GM20000 (cell line): Measurements from ENCODE around the gene C2orf15.

Source experiments
- DNase-seq: peaks from one replicate; pipeline ENCODE4 v3.0.0; 2012; ENCODE audit warnings: low spot score
- TF ChIP-seq, protein P1 (sequence below): IDR thresholded peaks from 2 replicates; pipeline ENCODE4 v1.5.1; 2012; ENCODE audit warnings: mild to moderate bottlenecking, control low read depth; ENCODE audit errors: extremely low read depth, missing control alignments

Gene C2orf15

GRCh38 chr2:99169534-99169933 lies 28.0 kb downstream of the C2orf15 start:
- TF ChIP-seq, protein P1, sequence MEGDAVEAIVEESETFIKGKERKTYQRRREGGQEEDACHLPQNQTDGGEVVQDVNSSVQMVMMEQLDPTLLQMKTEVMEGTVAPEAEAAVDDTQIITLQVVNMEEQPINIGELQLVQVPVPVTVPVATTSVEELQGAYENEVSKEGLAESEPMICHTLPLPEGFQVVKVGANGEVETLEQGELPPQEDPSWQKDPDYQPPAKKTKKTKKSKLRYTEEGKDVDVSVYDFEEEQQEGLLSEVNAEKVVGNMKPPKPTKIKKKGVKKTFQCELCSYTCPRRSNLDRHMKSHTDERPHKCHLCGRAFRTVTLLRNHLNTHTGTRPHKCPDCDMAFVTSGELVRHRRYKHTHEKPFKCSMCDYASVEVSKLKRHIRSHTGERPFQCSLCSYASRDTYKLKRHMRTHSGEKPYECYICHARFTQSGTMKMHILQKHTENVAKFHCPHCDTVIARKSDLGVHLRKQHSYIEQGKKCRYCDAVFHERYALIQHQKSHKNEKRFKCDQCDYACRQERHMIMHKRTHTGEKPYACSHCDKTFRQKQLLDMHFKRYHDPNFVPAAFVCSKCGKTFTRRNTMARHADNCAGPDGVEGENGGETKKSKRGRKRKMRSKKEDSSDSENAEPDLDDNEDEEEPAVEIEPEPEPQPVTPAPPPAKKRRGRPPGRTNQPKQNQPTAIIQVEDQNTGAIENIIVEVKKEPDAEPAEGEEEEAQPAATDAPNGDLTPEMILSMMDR, result no peak
- DNase-seq, result no peak

DNA sequence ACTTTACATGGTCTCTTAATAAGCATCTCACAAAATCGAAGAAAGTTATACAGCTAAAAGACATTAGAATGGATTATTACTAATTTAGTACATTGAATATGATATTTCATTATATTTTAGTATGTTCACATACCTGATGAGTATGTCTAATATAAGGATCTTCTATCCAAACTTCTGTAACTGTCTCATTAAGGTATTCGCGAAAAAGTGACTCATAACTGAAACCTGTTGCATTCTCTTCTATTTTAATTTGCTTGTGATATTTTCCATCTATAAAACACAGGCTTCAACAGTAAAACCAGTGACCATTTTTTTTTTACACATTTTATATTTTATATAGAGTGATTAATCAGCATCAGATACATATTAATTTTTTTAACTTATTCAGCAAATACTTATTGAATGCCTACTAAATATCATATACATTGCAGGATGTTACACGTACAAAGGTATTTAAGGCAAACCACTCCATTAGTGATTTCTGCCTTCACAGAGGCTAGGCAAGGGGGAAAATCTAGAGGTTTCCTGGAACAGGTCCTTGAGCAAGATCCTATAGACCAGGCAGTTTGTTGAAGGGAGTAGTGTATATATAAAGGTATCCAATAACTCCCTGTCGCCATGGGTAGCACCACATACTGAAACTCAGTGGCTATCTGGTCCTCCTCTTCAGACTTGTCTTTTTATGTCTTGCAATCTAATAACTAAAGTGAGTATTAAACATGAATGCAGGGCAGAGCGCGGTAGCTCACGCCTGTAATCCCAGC lies 30.1 kb downstream of the C2orf15 start:
- no peak for DNase-seq
- TF ChIP-seq, protein P1, result no peak

DNA sequence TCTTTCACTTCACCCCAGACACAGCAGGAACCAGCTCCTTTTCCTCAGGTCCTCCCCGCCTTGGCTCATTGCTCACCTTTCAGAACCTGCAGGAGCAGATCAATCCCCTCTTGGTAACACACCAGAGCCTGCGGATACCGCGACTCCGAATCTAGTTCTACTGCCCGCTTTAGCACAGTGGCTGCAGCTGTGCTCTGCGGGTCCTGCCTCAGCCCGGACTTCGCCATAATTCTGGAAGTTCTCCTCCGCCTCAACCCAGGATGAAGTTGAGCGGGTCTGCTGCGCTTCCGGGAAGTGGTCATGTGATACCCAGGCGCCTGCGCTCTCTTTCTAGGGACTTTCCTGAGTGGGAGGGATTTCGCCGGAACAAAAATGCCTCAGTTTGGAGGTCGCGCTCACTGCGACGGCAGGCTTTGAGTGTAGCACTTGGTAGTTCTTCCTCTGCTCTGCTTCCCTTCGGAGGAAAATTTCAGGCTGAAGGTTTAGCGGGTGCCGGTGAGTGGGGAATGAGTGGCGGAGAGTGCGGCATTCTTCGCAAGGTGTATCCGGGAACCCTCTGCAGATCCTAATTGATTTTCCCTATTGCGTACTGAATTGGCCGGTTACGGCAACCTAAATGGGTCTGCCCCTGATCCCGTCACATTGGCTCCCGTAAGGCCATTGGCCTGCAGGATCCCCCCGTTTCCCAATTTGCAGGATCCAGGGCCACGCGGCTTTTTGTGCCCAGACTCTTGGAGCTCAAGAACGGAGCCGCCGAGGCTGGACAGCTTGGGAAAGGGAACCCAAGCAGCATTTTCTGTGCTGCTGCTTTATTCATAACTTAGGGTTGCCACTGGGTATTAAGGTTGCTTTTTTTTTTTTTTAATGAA lies 39.5 kb downstream of the C2orf15 start, which contains the start of the genes MITD1 and MRPL30:
TSS of gene MITD1 (minus strand) at position 304 of the 869 bp plus-strand sequence. CDS start at position 227, 77 bp downstream.
TSS of gene MRPL30 (plus strand) at position 430 of the 869 bp plus-strand sequence. CDS start 5,020 bp downstream, outside the sequence.
- TF ChIP-seq, protein P1, result no peak

GRCh38 chr2:99181624-99182000 lies 40.1 kb downstream of the C2orf15 start:
- no peak for DNase-seq
- TF ChIP-seq, protein P1, result no peak

More for the DNA sequence above, 39.5 kb downstream of the C2orf15 start, which contains the start of the genes MITD1 and MRPL30:
- DNase-seq, result peak; percentile 82

- TF ChIP-seq, protein P1, result no peak
- DNase-seq, result no peak
These were observed 41.5 kb downstream of the C2orf15 start for GRCh38 chr2:99183025-99183424.

GRCh38 chr2:99184811-99185210 lies 43.3 kb downstream of the C2orf15 start:
- TF ChIP-seq, protein P1, result no peak
- DNase-seq, result no peak

GRCh38 chr2:99187011-99187410 lies 45.5 kb downstream of the C2orf15 start:
- TF ChIP-seq, protein P1, result no peak
- no peak for DNase-seq
